NCI-H2196 (cell line): Measurements from ENCODE around the gene RD3L.
A peak's percentile ranks its signal among the peaks of the same experiment; 100 is the strongest.

Experiments
- DNase-seq: peaks from one replicate; lab custom pipeline; 2025; ENCODE audit not compliant: unreplicated experiment; lab: John Stamatoyannopoulos, UW

The RD3L gene

DNA sequence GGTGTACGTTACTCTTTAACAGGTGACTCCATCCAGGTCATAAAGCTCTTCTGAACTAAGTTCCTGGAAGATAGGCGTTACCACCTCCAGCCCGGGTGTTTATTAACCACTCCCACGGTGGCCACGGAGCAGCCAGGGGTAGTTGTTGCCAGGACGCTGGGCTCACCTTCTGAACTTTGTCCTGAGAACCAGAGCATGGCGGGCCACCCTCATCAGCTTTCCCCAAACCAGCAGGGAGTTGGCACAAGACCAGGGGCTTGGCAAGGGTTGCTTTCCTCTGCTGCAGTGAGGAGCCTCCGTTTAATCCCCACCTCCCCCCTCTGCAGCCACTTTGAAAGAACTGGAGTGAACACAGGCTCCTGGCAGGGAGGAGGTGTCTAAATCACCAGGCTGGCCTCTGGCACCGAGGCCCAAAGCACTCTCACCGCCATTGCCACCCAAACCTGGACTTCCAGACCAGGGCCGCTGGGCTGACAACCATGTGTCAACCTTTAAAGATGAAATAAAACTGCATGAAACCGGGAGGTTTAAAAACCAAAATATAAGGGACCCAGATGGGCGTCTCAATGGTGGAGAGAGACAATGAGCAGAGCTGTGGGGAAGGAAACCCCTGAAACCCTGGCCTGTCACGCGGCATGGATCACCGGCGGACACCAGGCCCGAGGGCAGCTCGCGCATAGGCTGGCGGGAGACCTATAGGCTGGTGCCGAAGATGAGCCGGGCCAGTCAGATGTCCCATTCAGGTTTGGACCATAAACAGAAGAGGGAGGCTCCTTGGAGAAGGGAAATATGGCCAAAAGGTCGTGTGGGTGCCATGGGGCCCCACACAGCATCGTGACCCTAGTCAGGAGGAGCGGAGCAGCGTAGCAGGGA is 45.0 kb downstream of the RD3L start:
- peak; percentile 4 for DNase-seq

DNA sequence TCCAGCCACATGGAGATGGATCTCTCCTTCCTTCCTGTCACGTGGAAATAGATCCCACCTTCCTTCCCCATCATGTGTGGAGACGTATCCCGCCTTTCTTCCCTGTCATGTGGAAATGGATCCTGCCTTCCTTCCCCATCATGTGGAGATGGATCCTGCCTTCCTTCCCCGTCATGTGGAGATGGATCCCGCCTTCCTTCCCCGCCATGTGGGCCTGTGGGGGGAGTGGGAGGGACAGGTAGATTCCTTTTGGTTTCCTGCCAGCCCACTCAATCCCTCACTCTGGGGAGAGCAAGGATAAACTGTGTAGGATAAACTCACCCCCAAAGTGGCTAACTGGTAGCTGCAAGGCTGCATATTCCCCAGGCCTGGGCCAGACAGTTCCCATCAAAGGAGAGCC is 45.8 kb downstream of the RD3L start:
- no peak for DNase-seq

GRCh38 chr14:103894723-103895059 is 47.6 kb downstream of the RD3L start:
- no peak for DNase-seq

- DNase-seq, result no peak
Measured at GRCh38 chr14:103894034-103894722, 48.2 kb downstream of the RD3L start.

GRCh38 chr14:103892247-103892646 is 50.1 kb downstream of the RD3L start:
- DNase-seq, result no peak

DNA sequence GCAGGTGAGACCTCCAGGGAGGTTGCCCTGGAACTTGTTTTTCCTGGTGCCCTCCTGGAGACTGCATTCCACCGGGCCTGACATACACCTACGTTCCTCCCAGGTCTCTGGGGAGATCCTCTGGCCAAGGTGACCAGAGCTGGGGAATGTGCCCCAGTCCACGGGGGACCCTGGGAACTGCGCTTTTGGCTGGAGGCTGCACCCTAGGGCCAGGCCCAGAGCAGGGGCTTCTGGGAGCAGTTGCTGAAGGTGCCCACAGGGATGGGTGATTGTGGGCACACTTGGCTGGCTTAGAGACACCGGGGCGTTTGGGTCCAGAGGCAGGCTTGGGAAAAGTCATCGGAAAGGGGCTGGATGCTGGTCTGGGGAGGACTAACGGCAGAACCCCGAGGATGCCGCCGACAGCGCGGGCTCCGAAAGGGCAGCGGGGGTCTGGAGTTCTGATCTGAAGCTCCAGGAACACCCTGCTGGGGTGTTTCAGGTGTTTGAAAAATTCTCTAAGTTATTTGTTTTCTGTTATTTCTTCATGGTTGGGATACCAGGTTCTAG is 50.6 kb downstream of the RD3L start:
- no peak for DNase-seq

DNA sequence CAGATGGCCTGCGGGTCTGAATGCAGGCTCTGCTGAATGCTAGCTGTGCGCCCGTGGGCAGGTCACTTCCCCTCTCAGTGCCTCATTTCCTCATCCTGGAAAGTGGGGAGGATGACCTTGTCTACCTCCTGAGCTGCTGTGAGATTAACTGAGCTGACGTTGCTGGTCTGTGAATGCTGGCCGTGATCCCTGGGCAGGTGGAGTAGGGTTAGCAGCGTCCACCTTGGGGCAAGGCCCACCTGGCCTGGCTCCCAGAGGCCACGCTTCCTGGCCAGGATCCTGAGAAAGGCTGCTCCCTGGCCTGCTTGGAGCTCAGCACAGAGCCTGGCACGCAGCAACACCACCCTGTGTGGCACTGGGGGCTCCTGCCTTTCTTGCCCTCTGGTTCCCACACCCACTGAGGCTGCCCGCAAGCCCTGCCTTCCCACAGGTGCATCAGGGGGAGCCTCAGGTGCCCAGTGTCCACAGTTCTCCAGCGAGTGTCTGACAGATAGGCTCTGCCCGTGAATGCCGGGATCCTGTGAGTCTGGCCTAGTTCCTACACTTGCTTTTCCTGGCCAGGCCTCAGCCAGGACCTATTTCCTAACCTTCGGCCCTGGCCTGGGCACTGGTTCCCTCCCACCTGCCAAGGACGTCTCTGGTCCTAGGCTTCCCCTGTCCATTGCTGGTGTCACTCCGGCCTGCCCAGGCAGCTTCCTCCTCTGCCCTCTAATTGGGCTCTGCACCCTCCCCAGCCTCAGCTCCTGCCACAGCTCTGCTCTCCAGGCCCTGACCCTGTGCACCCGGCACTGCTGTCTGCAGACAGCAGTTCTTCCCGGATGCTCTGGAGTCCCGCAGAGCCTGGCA is 51.3 kb downstream of the RD3L start:
- DNase-seq, result no peak
